Measurements from ENCODE around the gene CCL13.

Gene CCL13

GRCh38 chr17:34386697-34387550, 30.6 kb downstream of the CCL13 start:
- Histone ChIP-seq H3K79me1 (ENCODE audit: low read length) (no peaks in the 10 kb centered on the region), H3K79me2 (ENCODE audit: control insufficient read depth, insufficient read depth, low read length, poor library complexity) (no peaks in the 10 kb centered on the region), H3K23ac (ENCODE audit: low read length) (no peak overlapping the region), H3K18ac (ENCODE audit: low read length) (no peak overlapping the region), H2AK5ac (ENCODE audit: low read length) (no peak overlapping the region), H3K4ac (ENCODE audit: low read depth, low read length) (no peak overlapping the region), H3K4me1 (ENCODE audit: control insufficient read depth in 1 of 2, insufficient read depth in 2 of 2, low read length in 2 of 2) (no peaks in the 10 kb centered on the region), H2BK5ac (ENCODE audit: low read depth, low read length, poor library complexity) (no peak overlapping the region), H2BK120ac (ENCODE audit: insufficient read depth, low read length, poor library complexity) (no peak overlapping the region), H3K27me3 (ENCODE audit: insufficient read depth, low read length) (no peaks in the 10 kb centered on the region), H3K9ac (ENCODE audit: low read length) (no peak overlapping the region), H3K14ac (ENCODE audit: low read length) (no peak overlapping the region), H3K4me3 (ENCODE audit: low read depth, low read length) (no peak overlapping the region), H3K9me3 (ENCODE audit: insufficient read depth, low read depth, low read length) (no peaks in the 10 kb centered on the region), H3K36me3 (ENCODE audit: control insufficient read depth in 1 of 2, insufficient read depth in 2 of 2, low read length in 2 of 2) (no peaks in the 10 kb centered on the region), H3K27ac (ENCODE audit: low read depth, low read length) (no peak overlapping the region), H2AFZ (ENCODE audit: insufficient read depth, low read length, poor library complexity) (no peak overlapping the region), H2BK12ac (ENCODE audit: low read length) (no peak overlapping the region), H4K12ac (ENCODE audit: low read depth, low read length) (no peak overlapping the region), H3K4me2 (ENCODE audit: low read length) (no peak overlapping the region), H4K91ac (ENCODE audit: low read depth, low read length) (no peak overlapping the region), H4K8ac (ENCODE audit: low read depth, low read length) (no peak overlapping the region)
- no CpG with 5 or more reads among the region's 5 CpGs for WGBS (ENCODE audit: extremely low coverage, insufficient coverage, insufficient read length)
- DNase-seq: no peak

DNA sequence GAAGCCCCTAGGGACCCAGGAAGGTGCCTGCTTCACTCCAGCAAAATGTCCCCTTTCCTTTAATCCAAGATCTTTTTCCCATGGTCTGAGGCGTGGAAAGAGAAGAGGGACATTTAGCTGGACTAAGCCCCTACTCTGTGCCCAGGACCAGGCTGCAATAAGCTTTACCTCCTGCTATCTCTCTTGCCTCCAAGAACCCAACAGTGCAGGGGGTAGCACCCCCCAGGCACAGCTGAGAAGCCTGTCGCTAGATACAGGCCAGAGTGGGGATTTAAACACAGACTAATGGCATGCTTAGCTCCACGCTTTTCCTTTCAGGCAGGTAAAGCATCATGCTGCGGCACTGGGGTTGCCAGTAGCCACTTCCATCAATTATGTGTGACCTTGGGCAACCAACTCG, 31.3 kb downstream of the CCL13 start:
- Histone ChIP-seq H2AFZ (ENCODE audit: insufficient read depth, low read length, poor library complexity) (no peak overlapping the region), H3K4me2 (ENCODE audit: low read length) (no peak overlapping the region)
- no CpG with 5 or more reads among the region's 5 CpGs for WGBS (ENCODE audit: extremely low coverage, insufficient coverage, insufficient read length)

DNA sequence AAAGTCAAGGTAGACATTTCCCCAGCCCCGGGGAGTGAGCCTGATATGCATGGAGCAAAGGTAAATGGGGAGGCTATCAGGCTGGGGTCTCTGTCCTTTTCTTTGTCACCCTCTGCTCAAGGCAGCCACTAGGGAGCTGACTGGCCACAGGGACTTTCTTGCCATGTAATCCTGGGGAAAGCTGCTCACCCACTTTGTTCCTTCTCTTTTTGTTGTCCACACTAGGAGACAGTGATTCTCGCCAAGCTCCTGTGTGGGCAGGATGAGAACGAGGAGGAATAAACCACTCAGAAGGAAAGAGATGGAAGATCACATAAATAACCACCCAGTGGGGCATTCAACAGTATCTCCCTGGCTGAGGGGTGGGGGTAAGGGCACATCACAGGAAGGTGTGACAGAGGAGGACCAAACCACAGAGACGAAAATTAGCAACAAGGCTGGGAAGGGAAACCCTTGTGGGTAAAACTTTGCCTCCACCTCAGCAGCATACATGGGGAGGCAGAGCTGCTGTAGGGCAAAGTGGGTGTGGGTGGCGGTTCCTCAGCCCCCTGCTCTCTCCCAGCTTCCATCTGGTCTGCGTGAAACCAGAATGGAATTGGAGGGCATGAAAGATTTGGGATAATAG, 33.0 kb downstream of the CCL13 start:
- no peak overlapping the region for H3K9ac ChIP-seq (ENCODE audit: low read length)
- H2BK12ac ChIP-seq (ENCODE audit: low read length): no peak overlapping the region
- H3K4me3 ChIP-seq (ENCODE audit: low read depth, low read length): no peak overlapping the region
- no peaks in the 10 kb centered on the region for H3K9me3 ChIP-seq (ENCODE audit: insufficient read depth, low read depth, low read length)
- H4K12ac ChIP-seq (ENCODE audit: low read depth, low read length): no peak overlapping the region
- no peaks in the 10 kb centered on the region for H3K79me1 ChIP-seq (ENCODE audit: low read length)
- no peak for DNase-seq
- H3K79me2 ChIP-seq (ENCODE audit: control insufficient read depth, insufficient read depth, low read length, poor library complexity): no peaks in the 10 kb centered on the region
- H3K4me2 ChIP-seq (ENCODE audit: low read length): no peak overlapping the region
- H3K27me3 ChIP-seq (ENCODE audit: insufficient read depth, low read length): no peaks in the 10 kb centered on the region
- H3K27ac ChIP-seq (ENCODE audit: low read depth, low read length): no peak overlapping the region
- H2BK5ac ChIP-seq (ENCODE audit: low read depth, low read length, poor library complexity): no peak overlapping the region
- no peak overlapping the region for H3K18ac ChIP-seq (ENCODE audit: low read length)
- no peak overlapping the region for H4K8ac ChIP-seq (ENCODE audit: low read depth, low read length)
- H3K23ac ChIP-seq (ENCODE audit: low read length): no peak overlapping the region
- no peak overlapping the region for H3K14ac ChIP-seq (ENCODE audit: low read length)
- H4K91ac ChIP-seq (ENCODE audit: low read depth, low read length): no peak overlapping the region
- H3K36me3 ChIP-seq (ENCODE audit: control insufficient read depth in 1 of 2, insufficient read depth in 2 of 2, low read length in 2 of 2): no peaks in the 10 kb centered on the region
- H3K4ac ChIP-seq (ENCODE audit: low read depth, low read length): no peak overlapping the region
- H2BK120ac ChIP-seq (ENCODE audit: insufficient read depth, low read length, poor library complexity): no peak overlapping the region
- WGBS (ENCODE audit: extremely low coverage, insufficient coverage, insufficient read length): no CpG with 5 or more reads among the region's 6 CpGs
- H2AK5ac ChIP-seq (ENCODE audit: low read length): no peak overlapping the region
- no peaks in the 10 kb centered on the region for H3K4me1 ChIP-seq (ENCODE audit: control insufficient read depth in 1 of 2, insufficient read depth in 2 of 2, low read length in 2 of 2)
- H2AFZ ChIP-seq (ENCODE audit: insufficient read depth, low read length, poor library complexity): no peak overlapping the region

More for the DNA sequence above, 31.3 kb downstream of the CCL13 start:
- H3K27me3 ChIP-seq (ENCODE audit: insufficient read depth, low read length): no peaks in the 10 kb centered on the region
- no peak overlapping the region for H3K14ac ChIP-seq (ENCODE audit: low read length)
- no peak overlapping the region for H2AK5ac ChIP-seq (ENCODE audit: low read length)
- DNase-seq: no peak
- H3K79me2 ChIP-seq (ENCODE audit: control insufficient read depth, insufficient read depth, low read length, poor library complexity): no peaks in the 10 kb centered on the region
- no peak overlapping the region for H2BK12ac ChIP-seq (ENCODE audit: low read length)
- H3K9me3 ChIP-seq (ENCODE audit: insufficient read depth, low read depth, low read length): no peaks in the 10 kb centered on the region
- no peak overlapping the region for H4K8ac ChIP-seq (ENCODE audit: low read depth, low read length)
- H3K4ac ChIP-seq (ENCODE audit: low read depth, low read length): no peak overlapping the region
- H4K91ac ChIP-seq (ENCODE audit: low read depth, low read length): no peak overlapping the region
- H3K79me1 ChIP-seq (ENCODE audit: low read length): no peaks in the 10 kb centered on the region
- H4K12ac ChIP-seq (ENCODE audit: low read depth, low read length): no peak overlapping the region
- no peak overlapping the region for H3K9ac ChIP-seq (ENCODE audit: low read length)
- H3K18ac ChIP-seq (ENCODE audit: low read length): no peak overlapping the region
- H3K4me1 ChIP-seq (ENCODE audit: control insufficient read depth in 1 of 2, insufficient read depth in 2 of 2, low read length in 2 of 2): no peaks in the 10 kb centered on the region
- H3K4me3 ChIP-seq (ENCODE audit: low read depth, low read length): no peak overlapping the region
- H3K27ac ChIP-seq (ENCODE audit: low read depth, low read length): no peak overlapping the region
- no peak overlapping the region for H3K23ac ChIP-seq (ENCODE audit: low read length)
- H3K36me3 ChIP-seq (ENCODE audit: control insufficient read depth in 1 of 2, insufficient read depth in 2 of 2, low read length in 2 of 2): no peaks in the 10 kb centered on the region
- no peak overlapping the region for H2BK5ac ChIP-seq (ENCODE audit: low read depth, low read length, poor library complexity)
- no peak overlapping the region for H2BK120ac ChIP-seq (ENCODE audit: insufficient read depth, low read length, poor library complexity)

DNA sequence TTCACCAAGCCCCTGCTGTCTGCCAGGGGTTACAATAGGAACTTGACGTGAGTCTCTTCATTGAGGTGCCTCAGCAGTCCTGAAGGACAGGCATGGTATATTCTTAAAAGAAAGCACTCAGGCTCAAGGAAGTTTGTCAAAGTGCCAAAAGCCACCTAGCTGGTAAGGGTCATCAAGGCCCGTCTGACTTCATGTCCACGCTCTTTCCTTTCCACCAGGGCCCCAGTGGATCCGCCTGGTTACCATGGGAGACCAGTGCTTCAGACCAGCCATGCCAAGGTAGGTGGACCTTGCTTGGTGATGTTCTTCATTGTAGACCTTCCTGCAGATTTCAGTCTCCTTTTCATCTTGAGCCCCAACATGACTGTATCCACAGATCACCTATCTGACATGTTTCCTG, 34.4 kb downstream of the CCL13 start:
- DNase-seq: no peak
- WGBS (ENCODE audit: extremely low coverage, insufficient coverage, insufficient read length): no CpG with 5 or more reads among the region's 4 CpGs
- Histone ChIP-seq H4K8ac (ENCODE audit: low read depth, low read length) (no peak overlapping the region), H3K4me1 (ENCODE audit: control insufficient read depth in 1 of 2, insufficient read depth in 2 of 2, low read length in 2 of 2) (no peaks in the 10 kb centered on the region), H3K14ac (ENCODE audit: low read length) (no peak overlapping the region), H3K9ac (ENCODE audit: low read length) (no peak overlapping the region), H2BK5ac (ENCODE audit: low read depth, low read length, poor library complexity) (no peak overlapping the region), H2BK120ac (ENCODE audit: insufficient read depth, low read length, poor library complexity) (no peak overlapping the region), H3K18ac (ENCODE audit: low read length) (no peak overlapping the region), H3K23ac (ENCODE audit: low read length) (no peak overlapping the region), H3K79me1 (ENCODE audit: low read length) (no peaks in the 10 kb centered on the region), H2AK5ac (ENCODE audit: low read length) (no peak overlapping the region), H3K36me3 (ENCODE audit: control insufficient read depth in 1 of 2, insufficient read depth in 2 of 2, low read length in 2 of 2) (no peaks in the 10 kb centered on the region), H3K27ac (ENCODE audit: low read depth, low read length) (no peak overlapping the region), H3K27me3 (ENCODE audit: insufficient read depth, low read length) (no peaks in the 10 kb centered on the region), H4K91ac (ENCODE audit: low read depth, low read length) (no peak overlapping the region), H3K4ac (ENCODE audit: low read depth, low read length) (no peak overlapping the region), H2AFZ (ENCODE audit: insufficient read depth, low read length, poor library complexity) (no peak overlapping the region), H3K4me2 (ENCODE audit: low read length) (no peak overlapping the region), H3K79me2 (ENCODE audit: control insufficient read depth, insufficient read depth, low read length, poor library complexity) (no peaks in the 10 kb centered on the region), H2BK12ac (ENCODE audit: low read length) (no peak overlapping the region), H3K4me3 (ENCODE audit: low read depth, low read length) (no peak overlapping the region), H4K12ac (ENCODE audit: low read depth, low read length) (no peak overlapping the region), H3K9me3 (ENCODE audit: insufficient read depth, low read depth, low read length) (no peaks in the 10 kb centered on the region)

All from trophoblast cell (in vitro differentiated cells and primary cell).